Fibroblast of mammary gland (primary cell): Measurements from ENCODE around the gene B3GALT5.
"Not testable (repeated sequence)": the region's sequence is repeated elsewhere in the genome, so short reads cannot be mapped to it uniquely, and the experiment has no call there.

Experiments
- DNase-seq: peaks from one replicate; pipeline ENCODE4 v3.0.0-alpha.2; 2010; ENCODE audit warnings: low read depth
- H3K4me3 ChIP-seq: 2 replicates; pipeline ENCODE4 v1.5.1; 2011; ENCODE audit warnings: low read depth, mild to moderate bottlenecking, low read length, moderate library complexity; ENCODE audit not compliant: control insufficient read depth
- CTCF ChIP-seq: conservative IDR thresholded peaks from 2 replicates; pipeline ENCODE4 v1.5.1; 2011; ENCODE audit warnings: low read depth, low read length, inconsistent platforms; ENCODE audit not compliant: control insufficient read depth, insufficient read depth

B3GALT5 gene

GRCh38 chr21:39686646-39687468 is 74.1 kb downstream of the B3GALT5 start:
- no peak overlapping the region for H3K4me3 ChIP-seq
- no peak for DNase-seq
- TF ChIP-seq CTCF: no peak

DNA sequence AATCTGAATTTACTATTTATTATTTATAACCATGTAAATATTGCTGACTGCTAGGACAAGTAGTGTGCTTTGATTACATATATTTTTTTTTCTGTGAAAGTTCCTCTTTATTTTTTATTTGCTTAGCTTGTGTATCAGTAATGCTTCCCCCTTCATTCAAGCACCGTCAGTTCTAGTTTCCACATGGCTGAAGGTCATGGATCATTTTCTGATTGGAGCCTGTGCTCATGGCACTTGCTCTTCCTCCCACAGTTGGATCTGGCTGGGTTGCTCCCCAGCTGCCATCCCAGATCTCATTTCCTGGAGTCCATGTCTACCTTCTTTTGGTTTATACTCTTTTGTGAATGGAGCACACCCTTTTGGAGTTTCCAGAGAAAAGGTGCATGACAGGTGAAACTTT is 75.3 kb downstream of the B3GALT5 start:
- no peak overlapping the region for H3K4me3 ChIP-seq
- no peak for TF ChIP-seq CTCF
- DNase-seq: no peak

GRCh38 chr21:39689860-39690259 is 77.1 kb downstream of the B3GALT5 start:
- not testable (repeated sequence) for DNase-seq

DNA sequence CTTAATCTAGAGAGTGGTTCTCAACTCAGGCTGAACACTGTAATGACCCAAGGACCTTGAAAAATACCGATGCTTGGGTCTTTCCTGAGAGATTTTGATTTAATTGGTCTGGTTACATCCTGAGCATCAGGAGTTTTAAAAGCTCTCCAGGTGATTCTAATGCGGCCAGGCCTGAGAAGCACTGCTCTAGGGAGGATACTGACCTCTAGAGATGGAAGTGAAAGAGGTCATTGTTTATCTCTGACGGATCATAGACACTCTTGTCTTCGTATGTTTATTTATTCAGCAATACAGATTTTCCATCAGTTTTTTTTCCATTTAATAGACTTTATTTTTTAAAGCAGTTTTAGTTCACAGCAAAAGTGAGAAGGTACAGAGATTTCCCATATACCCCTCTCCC is 77.7 kb downstream of the B3GALT5 start:
- no peak overlapping the region for H3K4me3 ChIP-seq
- no peak for TF ChIP-seq CTCF
- no peak for DNase-seq

More at GRCh38 chr21:39689860-39690259, 77.1 kb downstream of the B3GALT5 start:
- H3K4me3 ChIP-seq: not testable (repeated sequence)

- DNase-seq: no peak
- H3K4me3 ChIP-seq: no peak overlapping the region
- TF ChIP-seq CTCF: no peak
These were observed 82.0 kb downstream of the B3GALT5 start for GRCh38 chr21:39694750-39695149.

- TF ChIP-seq CTCF: no peak
- no peak overlapping the region for H3K4me3 ChIP-seq
- no peak for DNase-seq
These were observed 83.5 kb downstream of the B3GALT5 start for GRCh38 chr21:39696196-39696595.

GRCh38 chr21:39696618-39697017 is 83.9 kb downstream of the B3GALT5 start:
- peak; percentile 9 for DNase-seq
- H3K4me3 ChIP-seq: no peak overlapping the region
- TF ChIP-seq CTCF: no peak
